CD4-positive, alpha-beta T cell treated with Interleukin-2 at 100 ng/mL for 4 hours (primary cell): ENCODE data around the gene ABCB11.

Source experiments
- DNase-seq: peaks from one replicate; pipeline ENCODE4 v3.0.0-alpha.2; 2020; ENCODE audit warnings: low spot score

ABCB11 gene

GRCh38 chr2:168928113-168928831 lies 102.9 kb downstream of the ABCB11 start:
- DNase-seq = no peak

- DNase-seq = no peak
Measured at GRCh38 chr2:168926621-168927386, 104.3 kb downstream of the ABCB11 start.

- peak; percentile 61 for DNase-seq
Measured at GRCh38 chr2:168920504-168921157, 110.5 kb downstream of the ABCB11 start.

GRCh38 chr2:168916331-168916675 lies 114.8 kb downstream of the ABCB11 start:
- no peak for DNase-seq

GRCh38 chr2:168915441-168916330 lies 115.4 kb downstream of the ABCB11 start:
- no peak for DNase-seq

GRCh38 chr2:168913495-168913894 lies 117.6 kb downstream of the ABCB11 start:
- no peak for DNase-seq

- DNase-seq = no peak
Measured at GRCh38 chr2:168912901-168913369, 118.2 kb downstream of the ABCB11 start.

GRCh38 chr2:168912466-168912865 lies 118.7 kb downstream of the ABCB11 start:
- DNase-seq = no peak

GRCh38 chr2:168910330-168910729 lies 120.8 kb downstream of the ABCB11 start:
- DNase-seq = no peak

- DNase-seq = no peak
Measured at GRCh38 chr2:168907940-168908662, 123.0 kb downstream of the ABCB11 start.

- no peak for DNase-seq
Measured at GRCh38 chr2:168904358-168904757, 126.8 kb downstream of the ABCB11 start.

GRCh38 chr2:168903888-168904287 lies 127.2 kb downstream of the ABCB11 start:
- DNase-seq = no peak

- no peak for DNase-seq
Measured at GRCh38 chr2:168901003-168901402, 130.1 kb downstream of the ABCB11 start, which contains the start of gene G6PC2. Gene G6PC2, plus strand, starts transcription at chr2:168901291. Its CDS starts 41 bp downstream, at chr2:168901332.

- DNase-seq = no peak
Measured at GRCh38 chr2:168897449-168897848, 133.7 kb downstream of the ABCB11 start.

GRCh38 chr2:168896783-168897182 lies 134.3 kb downstream of the ABCB11 start:
- no peak for DNase-seq

GRCh38 chr2:168895771-168896170 lies 135.4 kb downstream of the ABCB11 start:
- no peak for DNase-seq

GRCh38 chr2:168894720-168895119 lies 136.4 kb downstream of the ABCB11 start:
- no peak for DNase-seq

- no peak for DNase-seq
Measured at GRCh38 chr2:168894101-168894500, 137.0 kb downstream of the ABCB11 start.

- DNase-seq = no peak
Measured at GRCh38 chr2:168892327-168892726, 138.8 kb downstream of the ABCB11 start.

- peak; percentile 93 for DNase-seq
Measured at GRCh38 chr2:168890006-168890782, 140.9 kb downstream of the ABCB11 start, which contains the start of gene SPC25. Gene SPC25, minus strand, starts transcription at chr2:168890430. Its CDS starts 911 bp downstream, at chr2:168889519.
